Inflammatory macrophage treated with lipopolysaccharide for 4 hours (primary cell): Measurements from ENCODE around the gene TSTD2.
"Not testable (repeated sequence)": the region's sequence is repeated elsewhere in the genome, so short reads cannot be mapped to it uniquely, and the experiment has no call there.

ENCODE experiments used
- DNase-seq: peaks from one replicate; pipeline ENCODE4 v3.0.0-alpha.2; 2020

The TSTD2 gene

DNA sequence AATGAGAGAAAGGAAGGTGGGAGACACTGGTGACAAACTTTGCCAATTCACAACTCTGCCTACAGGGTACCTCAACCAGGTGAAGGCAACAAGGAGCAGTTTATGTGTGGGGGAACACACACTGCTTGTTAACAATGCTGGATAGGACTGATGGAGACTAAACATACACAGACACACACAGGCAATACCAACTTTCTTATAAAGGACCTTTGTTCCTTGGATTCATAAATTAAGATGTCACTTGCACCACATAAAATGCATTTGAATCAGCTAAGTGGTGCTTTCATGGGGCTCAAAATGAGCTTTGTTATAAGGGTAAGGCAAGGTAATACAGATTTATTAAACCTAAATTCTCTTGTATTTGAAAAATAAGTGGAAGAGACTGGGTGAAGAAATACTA, 4.0 kb downstream of the TSTD2 start:
- DNase-seq = no peak

GRCh38 chr9:97628668-97629067, 4.5 kb downstream of the TSTD2 start:
- no peak for DNase-seq

DNA sequence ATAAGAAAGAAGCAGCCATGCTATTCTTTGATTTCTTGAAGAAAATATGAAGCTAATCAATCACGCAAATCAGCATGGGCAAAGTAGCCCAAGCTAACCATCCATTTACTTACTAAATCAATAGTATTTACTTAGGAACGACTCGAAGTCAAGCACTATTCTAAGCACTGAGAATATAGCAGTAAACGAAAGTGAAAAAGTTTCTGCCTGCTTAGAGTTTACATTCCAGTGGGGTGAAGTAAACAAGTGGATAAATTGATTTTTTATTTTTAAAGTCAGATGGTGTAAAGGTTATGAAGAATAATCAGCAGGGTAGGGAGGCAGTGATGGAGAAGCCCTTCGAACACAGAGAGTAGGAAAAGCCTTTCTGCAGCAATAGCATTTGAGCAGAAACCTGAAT, 5.5 kb downstream of the TSTD2 start:
- DNase-seq = no peak

DNA sequence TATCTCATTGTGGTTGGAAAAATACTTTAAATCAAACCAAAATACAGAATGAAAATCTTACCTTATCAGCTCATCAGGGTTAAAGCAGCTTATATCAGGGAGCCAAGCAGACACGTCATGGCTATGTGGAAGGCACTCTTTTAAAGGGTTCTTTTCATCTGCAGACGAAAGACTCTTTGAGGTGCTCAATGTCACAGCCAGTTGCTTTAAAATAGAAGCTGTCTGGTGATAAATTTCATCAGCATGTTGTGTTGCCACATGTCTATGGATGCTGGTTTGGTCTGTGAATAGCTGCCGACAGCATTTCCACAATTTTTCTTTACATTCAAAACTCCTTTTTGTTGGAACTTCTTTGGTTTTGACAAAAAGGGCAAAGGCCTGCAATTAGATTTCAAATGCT, 7.5 kb downstream of the TSTD2 start:
- no peak for DNase-seq

- DNase-seq = no peak
Observed at GRCh38 chr9:97623946-97624345, 9.2 kb downstream of the TSTD2 start.

DNA sequence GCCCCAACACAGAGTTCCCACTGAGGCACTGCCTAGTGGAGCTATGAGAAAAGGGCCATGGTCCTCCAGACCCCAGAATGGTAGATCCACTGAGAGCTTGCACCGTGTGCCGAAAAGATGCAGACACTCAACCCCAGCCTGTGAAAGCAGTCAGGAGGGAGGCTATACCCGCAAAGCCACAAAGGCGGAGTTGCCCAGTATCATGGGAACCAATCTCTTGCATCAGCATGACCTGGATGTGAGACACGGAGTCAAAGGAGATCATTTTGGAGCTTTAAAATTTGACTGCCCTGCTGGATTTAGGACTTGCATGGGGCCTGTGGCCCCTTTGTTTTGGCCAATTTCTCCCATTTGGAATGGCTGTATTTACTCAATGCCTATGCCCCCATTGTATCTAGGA, 10.7 kb downstream of the TSTD2 start:
- not testable (repeated sequence) for DNase-seq

DNA sequence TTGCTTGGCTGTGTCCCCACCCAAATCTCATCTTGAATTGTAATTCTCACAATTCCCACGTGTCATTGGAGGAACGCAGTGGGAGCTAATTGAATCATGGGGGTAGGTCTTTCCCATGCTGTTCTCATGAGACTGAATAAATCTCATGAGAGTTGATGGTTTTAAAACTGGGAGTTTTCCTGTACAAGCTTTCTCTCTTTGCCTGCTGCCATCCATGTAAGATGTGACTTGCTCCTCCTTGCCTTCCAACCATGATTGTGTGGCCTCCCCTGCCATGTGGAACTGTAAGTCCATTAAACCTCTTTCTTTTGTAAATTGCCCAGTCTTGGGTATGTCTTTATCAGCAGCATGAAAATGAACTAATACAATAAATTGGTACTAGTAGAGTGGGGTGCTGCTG, 13.1 kb downstream of the TSTD2 start:
- not testable (repeated sequence) for DNase-seq

DNA sequence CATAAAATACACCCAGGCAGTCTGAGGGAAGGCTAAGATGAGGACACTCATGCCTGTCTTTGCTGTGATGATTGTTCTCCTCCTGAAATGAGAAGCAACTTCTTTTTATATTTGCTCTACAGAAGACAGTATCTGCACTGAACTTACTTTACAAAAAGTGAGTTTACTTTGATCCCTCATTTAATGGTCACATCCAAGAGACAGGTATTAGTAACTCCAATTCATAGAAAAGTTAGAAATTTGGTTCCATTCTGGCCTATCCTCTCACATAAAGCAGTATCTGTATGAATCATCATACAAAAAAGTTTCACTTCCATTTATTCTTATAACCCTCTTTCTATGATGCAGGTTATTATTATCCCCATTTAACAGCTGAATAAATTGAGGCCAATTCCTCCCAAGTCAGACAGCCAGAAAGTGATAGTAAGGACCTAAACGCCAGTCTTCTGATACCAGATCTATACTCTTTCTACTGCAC, 15.2 kb downstream of the TSTD2 start:
- DNase-seq = peak; percentile 31

DNA sequence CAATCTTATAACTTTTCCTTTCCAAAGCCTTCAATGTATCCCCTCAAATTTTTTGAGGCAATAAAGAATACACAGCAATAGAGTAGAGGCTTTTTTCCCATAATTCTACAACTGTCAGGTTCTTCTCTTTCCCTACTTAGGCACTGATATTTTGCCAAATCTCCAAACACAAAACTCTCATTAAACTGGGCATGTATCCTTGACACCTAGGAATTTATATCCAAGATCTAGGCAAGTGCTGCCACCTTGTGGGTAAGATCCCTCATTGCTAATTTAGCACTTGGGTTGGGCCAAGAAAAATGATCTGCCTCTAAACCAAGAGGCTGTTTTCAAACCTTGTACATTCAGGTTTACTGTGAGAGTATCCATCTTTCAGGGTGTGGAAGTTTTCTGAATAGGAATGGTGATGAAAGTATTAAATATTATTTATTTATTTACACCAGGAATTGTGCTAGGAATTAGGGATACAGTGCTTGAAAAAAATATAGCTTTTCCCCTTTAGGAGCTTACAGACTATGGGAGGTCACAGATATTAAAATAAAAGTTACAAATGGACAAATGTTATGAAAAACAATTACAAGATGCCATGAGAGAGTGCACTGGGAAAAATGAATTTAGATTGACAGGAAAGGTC, 17.6 kb downstream of the TSTD2 start:
- DNase-seq = peak; percentile 57

DNA sequence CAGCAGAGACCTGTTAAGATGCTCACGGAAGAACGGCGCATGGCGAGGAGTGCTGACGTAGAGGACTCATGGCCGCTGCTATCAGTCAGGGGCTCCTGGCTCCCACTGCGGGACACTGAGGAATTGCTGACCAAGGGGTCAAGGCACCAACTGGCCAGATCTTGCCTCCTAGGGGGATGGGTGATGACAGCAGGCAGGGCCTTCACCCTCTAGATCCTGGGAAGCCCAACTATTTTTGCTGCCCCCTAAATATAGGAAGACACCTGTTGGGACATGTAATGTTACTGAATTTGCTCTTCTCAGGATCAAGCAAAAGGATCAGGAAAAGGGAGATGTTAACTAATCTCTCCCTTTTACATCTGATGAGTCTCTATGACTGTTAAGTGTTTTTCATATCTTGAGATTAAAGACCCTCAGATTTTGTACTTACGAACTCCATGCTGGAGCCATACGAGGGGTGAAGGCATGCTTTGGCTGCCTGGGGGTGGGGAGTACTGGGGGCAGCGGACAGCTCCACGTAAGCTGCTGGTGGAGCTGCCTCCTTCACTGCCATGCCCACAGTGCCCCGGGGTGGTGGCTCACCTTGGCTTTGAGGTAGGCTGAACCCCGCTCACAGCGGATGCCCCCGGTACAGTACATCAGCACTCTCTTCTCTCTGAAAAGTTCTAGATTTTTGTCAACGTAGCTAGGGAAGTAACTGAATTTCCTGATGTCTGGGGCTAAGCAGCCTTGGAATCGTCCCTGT, 28.1 kb downstream of the TSTD2 start:
- no peak for DNase-seq

GRCh38 chr9:97602430-97602829, 30.7 kb downstream of the TSTD2 start:
- DNase-seq = no peak

GRCh38 chr9:97601228-97601898, 31.8 kb downstream of the TSTD2 start:
- no peak for DNase-seq

- DNase-seq = no peak
Observed at GRCh38 chr9:97600531-97601227, 32.5 kb downstream of the TSTD2 start.

- DNase-seq = no peak
Observed at GRCh38 chr9:97599314-97599846, 33.8 kb downstream of the TSTD2 start.

GRCh38 chr9:97598461-97599288, 34.5 kb downstream of the TSTD2 start:
- DNase-seq = peak; percentile 77

DNA sequence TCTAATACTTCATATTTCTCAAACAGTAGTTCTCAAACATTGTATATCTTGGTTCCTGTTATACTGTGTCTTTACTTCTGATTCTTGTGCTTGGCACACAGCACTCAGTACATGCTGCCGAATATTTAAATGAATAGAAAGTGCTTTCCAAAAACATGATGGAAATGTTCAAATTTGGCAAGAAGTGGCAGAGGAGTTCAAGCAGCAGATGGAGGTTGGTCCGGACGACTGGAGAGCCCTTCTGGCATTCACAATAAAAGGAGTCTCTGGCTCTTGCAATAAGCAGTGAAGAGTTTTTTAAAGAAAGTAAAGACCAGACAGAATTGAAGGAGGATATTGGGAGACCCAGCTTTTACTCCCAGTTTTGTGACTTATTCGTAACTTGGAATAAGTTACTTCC, 36.3 kb downstream of the TSTD2 start:
- DNase-seq = no peak

GRCh38 chr9:97594381-97594921, 38.7 kb downstream of the TSTD2 start:
- no peak for DNase-seq

- DNase-seq = no peak
Observed at GRCh38 chr9:97593960-97594359, 39.2 kb downstream of the TSTD2 start.

GRCh38 chr9:97592126-97592525, 41.0 kb downstream of the TSTD2 start:
- no peak for DNase-seq

GRCh38 chr9:97591535-97591934, 41.6 kb downstream of the TSTD2 start:
- DNase-seq = no peak

DNA sequence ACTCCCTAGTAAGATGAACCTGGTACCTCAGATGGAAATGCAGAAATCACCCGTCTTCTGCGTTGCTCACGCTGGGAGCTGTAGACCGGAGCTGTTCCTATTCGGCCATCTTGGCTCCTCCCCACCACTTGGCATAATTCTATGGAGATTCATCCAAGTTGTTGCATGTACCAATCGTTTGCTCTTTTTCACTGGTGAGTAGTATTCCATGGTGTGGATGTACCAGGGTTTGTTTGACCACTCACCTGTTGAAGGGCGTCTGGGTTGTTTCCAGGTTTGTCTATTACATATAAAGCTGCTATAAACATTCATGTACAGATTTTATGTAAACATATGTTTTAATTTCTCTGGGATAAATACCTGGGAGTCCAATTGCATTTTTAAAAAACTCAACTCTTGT, 46.3 kb downstream of the TSTD2 start:
- not testable (repeated sequence) for DNase-seq

GRCh38 chr9:97584778-97585177, 48.4 kb downstream of the TSTD2 start:
- DNase-seq = not testable (repeated sequence)
